WERI-Rb-1 (cell line): ENCODE results near the gene KRT81.

ENCODE experiments used
- DNase-seq: peaks from one replicate; pipeline ENCODE4 v3.0.0-alpha.2; 2020
- H3K27ac ChIP-seq: fragments of 250-450 bp; sonication (Bioruptor Pico); 2 replicates; pipeline ENCODE4 v1.5.1; 2020; ENCODE audit warnings: mild to moderate bottlenecking, moderate library complexity
- H3K27me3 ChIP-seq: fragments of 250-450 bp; sonication (Bioruptor Pico); 2 replicates; pipeline ENCODE4 v1.5.1; 2021; ENCODE audit warnings: mild to moderate bottlenecking, low read depth, moderate library complexity; ENCODE audit not compliant: insufficient read depth, severe bottlenecking
- H3K36me3 ChIP-seq: fragments of 250-450 bp; sonication (Bioruptor Pico); 2 replicates; pipeline ENCODE4 v1.5.1; 2020; ENCODE audit warnings: mild to moderate bottlenecking, moderate library complexity
- H3K4me3 ChIP-seq: 2 replicates; pipeline ENCODE4 v1.5.1; 2011; ENCODE audit warnings: low read depth, mild to moderate bottlenecking, control low read depth, low read length
- H3K9me3 ChIP-seq: fragments of 250-450 bp; sonication (Bioruptor Pico); 2 replicates; pipeline ENCODE4 v1.5.1; 2021; ENCODE audit warnings: mild to moderate bottlenecking, moderate library complexity; ENCODE audit not compliant: severe bottlenecking
- TF ChIP-seq, protein P1 (sequence below): IDR thresholded peaks from 2 replicates; pipeline ENCODE4 v1.5.1; 2011; ENCODE audit warnings: low read depth, mild to moderate bottlenecking, control low read depth, inconsistent platforms, low read length

KRT81 gene

DNA sequence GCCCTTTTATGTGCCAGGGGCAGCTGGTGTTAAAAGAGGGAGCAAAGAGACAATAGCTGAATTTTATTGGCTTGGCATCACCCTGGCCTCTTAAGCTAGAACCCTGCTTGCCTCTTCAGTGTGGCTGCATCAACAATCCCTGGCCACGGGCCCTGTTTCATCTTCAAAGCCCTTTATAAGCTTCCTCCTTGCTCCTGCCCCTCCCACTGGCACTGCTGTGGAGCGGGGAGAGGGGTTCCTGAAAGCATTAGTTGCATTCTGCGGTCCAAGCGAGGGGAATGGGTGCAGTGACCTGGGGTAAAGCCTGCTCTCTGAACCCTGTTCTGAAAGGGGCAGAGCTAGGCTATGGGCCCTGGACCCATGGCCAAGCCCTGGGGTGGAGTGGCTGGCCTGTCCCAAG lies 30.1 kb upstream of the KRT81 start:
- Histone ChIP-seq H3K9me3 (no peaks in the 10 kb centered on the region), H3K36me3 (no peaks in the 10 kb centered on the region), H3K27ac (no peak overlapping the region), H3K27me3 (peaks cover 29% of the 10 kb centered on the region), H3K4me3 (no peak overlapping the region)
- no peak for DNase-seq
- TF ChIP-seq, protein P1, sequence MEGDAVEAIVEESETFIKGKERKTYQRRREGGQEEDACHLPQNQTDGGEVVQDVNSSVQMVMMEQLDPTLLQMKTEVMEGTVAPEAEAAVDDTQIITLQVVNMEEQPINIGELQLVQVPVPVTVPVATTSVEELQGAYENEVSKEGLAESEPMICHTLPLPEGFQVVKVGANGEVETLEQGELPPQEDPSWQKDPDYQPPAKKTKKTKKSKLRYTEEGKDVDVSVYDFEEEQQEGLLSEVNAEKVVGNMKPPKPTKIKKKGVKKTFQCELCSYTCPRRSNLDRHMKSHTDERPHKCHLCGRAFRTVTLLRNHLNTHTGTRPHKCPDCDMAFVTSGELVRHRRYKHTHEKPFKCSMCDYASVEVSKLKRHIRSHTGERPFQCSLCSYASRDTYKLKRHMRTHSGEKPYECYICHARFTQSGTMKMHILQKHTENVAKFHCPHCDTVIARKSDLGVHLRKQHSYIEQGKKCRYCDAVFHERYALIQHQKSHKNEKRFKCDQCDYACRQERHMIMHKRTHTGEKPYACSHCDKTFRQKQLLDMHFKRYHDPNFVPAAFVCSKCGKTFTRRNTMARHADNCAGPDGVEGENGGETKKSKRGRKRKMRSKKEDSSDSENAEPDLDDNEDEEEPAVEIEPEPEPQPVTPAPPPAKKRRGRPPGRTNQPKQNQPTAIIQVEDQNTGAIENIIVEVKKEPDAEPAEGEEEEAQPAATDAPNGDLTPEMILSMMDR = no peak

DNA sequence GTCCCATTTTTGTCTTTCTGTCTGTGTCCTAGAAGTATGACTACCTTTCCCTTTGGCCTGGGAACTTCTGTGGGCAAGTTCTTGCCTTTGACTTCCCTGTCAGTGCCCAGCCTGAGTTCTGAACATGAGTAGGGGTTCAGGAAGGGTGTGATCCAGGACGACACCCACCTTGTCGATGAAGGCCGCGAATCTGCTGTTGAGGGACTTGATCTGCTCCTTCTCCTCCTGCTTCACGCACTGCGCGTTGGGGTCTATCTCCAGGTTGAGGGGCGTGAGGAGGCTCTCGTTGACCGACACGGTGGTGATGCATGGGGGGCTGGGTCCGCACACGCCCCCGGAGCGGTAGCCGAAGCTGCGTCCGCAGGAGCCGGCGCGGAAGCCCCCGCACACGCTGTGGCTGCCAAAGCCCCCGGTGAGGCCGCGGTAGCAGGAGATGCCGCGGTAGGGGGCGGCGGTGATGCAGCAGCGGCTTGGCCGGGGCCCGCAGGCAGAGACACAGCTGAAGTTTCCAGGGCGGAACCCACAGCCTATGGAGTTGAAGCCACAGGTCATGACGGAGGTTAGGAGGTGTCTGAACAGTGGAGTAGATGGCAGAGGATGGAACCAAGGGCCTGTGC lies 29.6 kb upstream of the KRT81 start, which contains the start of gene KRT83:
Gene KRT83, minus strand, starts transcription at position 615 of the 617 bp plus-strand sequence. Its CDS starts 63 bp downstream, at position 552.
- H3K27me3 ChIP-seq = peaks cover 29% of the 10 kb centered on the region
- no peak within 1 kb of the TSS for H3K4me3 ChIP-seq
- H3K36me3 ChIP-seq = no peaks in the 10 kb centered on the region
- no peaks in the 10 kb centered on the region for H3K9me3 ChIP-seq
- TF ChIP-seq, protein P1 = no peak
- no peak for DNase-seq
- no peak within 1 kb of the TSS for H3K27ac ChIP-seq

DNA sequence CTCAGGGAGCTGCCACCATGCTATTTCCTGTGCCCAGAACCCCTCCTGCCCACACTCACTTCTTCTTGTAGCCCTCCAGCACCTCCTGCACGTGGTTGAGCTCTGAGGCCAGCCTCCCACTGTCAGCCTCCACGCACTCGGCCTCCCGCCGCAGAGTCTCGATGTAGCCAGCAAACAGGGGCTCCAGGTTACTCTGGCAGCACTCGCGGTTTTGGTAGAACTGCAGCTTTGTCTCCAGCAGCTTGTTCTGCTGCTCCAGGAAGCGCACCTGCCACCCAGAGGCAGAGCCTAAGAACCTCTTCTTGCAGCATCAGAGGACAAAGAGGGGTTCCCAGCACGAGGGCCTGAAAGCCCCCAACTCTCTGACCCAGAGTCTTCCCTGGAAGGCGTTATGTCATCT lies 27.8 kb upstream of the KRT81 start:
- H3K36me3 ChIP-seq = no peaks in the 10 kb centered on the region
- peaks cover 25% of the 10 kb centered on the region for H3K27me3 ChIP-seq
- H3K9me3 ChIP-seq = no peaks in the 10 kb centered on the region
- TF ChIP-seq, protein P1 = peak; percentile 18; the same call in 1 of the 2 replicates
- DNase-seq = no peak
- no peak overlapping the region for H3K4me3 ChIP-seq
- H3K27ac ChIP-seq = no peak overlapping the region

DNA sequence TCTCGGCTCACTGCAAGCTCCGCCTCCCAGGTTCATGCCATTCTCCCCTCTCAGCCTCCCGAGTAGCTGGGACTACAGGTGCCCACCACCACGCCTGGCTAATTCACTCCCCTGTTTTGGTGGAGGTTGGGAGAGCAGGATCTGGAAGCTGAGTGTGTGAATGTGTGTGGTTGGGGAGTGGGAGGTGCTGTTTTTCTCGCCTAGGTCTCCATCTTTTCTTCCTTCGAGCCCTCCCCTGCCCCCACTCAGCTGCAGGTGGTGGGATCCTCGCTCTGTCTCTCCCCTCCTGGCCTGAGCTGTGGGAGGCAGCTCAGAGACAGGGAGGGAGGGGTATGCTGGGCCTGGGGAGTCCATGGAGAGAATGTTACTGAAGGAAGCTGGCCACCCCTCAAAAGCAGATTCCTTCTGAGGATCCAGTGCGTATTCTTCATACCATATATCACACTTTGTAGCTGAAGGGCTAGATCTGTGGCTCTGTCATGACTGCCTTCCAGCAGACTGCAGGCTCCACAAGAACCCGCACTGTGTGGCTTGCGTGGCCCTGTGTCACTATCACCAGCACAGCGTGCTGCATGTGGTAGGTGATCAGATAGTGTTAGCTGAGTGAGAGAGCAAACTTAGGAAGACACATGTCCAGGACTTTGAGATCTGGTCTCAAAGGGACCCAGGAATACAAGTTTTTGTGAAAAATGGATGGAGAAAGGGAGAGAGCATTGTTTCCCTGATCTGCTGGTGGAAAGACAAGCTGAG lies 27.1 kb upstream of the KRT81 start:
- H3K4me3 ChIP-seq = no peak overlapping the region

DNA sequence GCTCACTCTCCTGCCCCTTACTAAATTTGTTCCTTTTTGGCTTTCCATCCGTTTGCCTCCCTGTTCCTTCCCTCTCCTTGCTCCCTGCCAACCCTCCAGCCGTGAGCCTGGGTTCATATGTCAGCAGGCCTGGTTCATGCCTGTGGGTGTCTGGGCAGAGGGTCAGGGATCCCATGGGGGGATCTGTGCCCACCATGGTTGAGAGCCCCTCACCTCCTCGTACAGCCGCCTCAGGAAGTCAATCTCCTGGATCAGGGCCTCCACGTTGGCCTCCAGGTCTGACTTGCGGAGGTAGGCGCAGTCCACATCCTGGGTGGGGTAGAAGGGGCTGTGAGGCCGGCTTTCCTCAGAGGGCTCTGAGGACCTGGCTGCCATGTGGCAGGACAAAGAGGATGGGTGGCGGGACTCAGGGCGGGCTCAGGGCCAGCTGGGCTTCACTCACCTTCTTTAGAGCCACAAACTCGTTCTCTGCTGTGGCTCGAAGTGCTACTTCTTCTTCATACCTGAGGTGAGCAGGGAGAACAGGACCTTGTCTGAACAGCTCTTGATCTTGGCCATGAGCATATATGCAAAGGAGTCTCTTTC lies 26.2 kb upstream of the KRT81 start:
- Histone ChIP-seq H3K9me3 (no peaks in the 10 kb centered on the region), H3K27me3 (peaks cover 25% of the 10 kb centered on the region), H3K4me3 (no peak overlapping the region), H3K36me3 (no peaks in the 10 kb centered on the region), H3K27ac (no peak overlapping the region)
- no peak for DNase-seq
- TF ChIP-seq, protein P1 = no peak

More for the DNA sequence above, 27.1 kb upstream of the KRT81 start:
- Histone ChIP-seq H3K9me3 (no peaks in the 10 kb centered on the region), H3K27me3 (peaks cover 25% of the 10 kb centered on the region), H3K36me3 (no peaks in the 10 kb centered on the region), H3K27ac (no peak overlapping the region)
- TF ChIP-seq, protein P1 = no peak
- DNase-seq = no peak
